Natural killer cell (primary cell): ENCODE data around the gene CDC34. TPM values are rescaled to one million over a fixed set of nuclear protein-coding genes. Genes with fewer than 3 reads are reported as not detected.

Experiments used
- ATAC-seq, 3 donors: fragments of 150-1000 bp in 2 of 3; fragments of 200-7000 bp in 1 of 3; cut with Tn5 transposase; 1 replicate in 1 of 3; 2 replicates in 2 of 3; pipeline ENCODE4 v1.10.0; 2021; ENCODE audit warnings: mild to moderate bottlenecking in 2 of 3, moderate library complexity in 2 of 3
- DNase-seq, 2 donors: peaks; one replicate each; pipeline versions ENCODE4 v3.0.0 to v3.0.0-alpha.2; 2013 to 2021; ENCODE audit warnings: mixed read lengths in 1 of 2
- H3K27ac ChIP-seq: one replicate; pipeline ENCODE4 v1.5.1; 2013; ENCODE audit warnings: mild to moderate bottlenecking, low read length
- H3K27me3 ChIP-seq: one replicate; pipeline ENCODE4 v1.6.1; 2013; ENCODE audit warnings: low read length; ENCODE audit not compliant: control insufficient read depth, insufficient read depth
- H3K36me3 ChIP-seq: one replicate; pipeline ENCODE4 v1.6.1; 2013; ENCODE audit warnings: low read length; ENCODE audit not compliant: control insufficient read depth, insufficient read depth
- H3K4me1 ChIP-seq: one replicate; pipeline ENCODE4 v1.6.1; 2013; ENCODE audit warnings: low read length; ENCODE audit not compliant: control insufficient read depth, insufficient read depth
- H3K4me3 ChIP-seq: one replicate; pipeline ENCODE4 v1.5.1; 2013; ENCODE audit warnings: low read length
- H3K9me3 ChIP-seq: one replicate; pipeline ENCODE4 v1.6.1; 2013; ENCODE audit warnings: low read length; ENCODE audit not compliant: control insufficient read depth, insufficient read depth
- H3K27ac Mint-ChIP-seq, 2 donors: one replicate each; pipeline ENCODE4 v1.8.0; 2022; ENCODE audit warnings: mild to moderate bottlenecking in 2 of 2, mixed read lengths in 2 of 2, moderate library complexity in 1 of 2
- H3K27me3 Mint-ChIP-seq, 2 donors: one replicate each; pipeline ENCODE4 v1.8.0; 2022; ENCODE audit warnings: low read depth in 2 of 2, mixed read lengths in 2 of 2
- H3K36me3 Mint-ChIP-seq: one replicate; pipeline ENCODE4 v1.8.0; 2022; ENCODE audit warnings: mixed read lengths
- H3K4me1 Mint-ChIP-seq, 2 donors: one replicate each; pipeline ENCODE4 v1.8.0; 2022; ENCODE audit warnings: mixed read lengths in 2 of 2
- H3K4me3 Mint-ChIP-seq: one replicate; pipeline ENCODE4 v1.8.0; 2022; ENCODE audit warnings: mild to moderate bottlenecking, moderate library complexity, mixed read lengths
- H3K9me3 Mint-ChIP-seq, 2 donors: one replicate each; pipeline ENCODE4 v1.8.0; 2022; ENCODE audit warnings: mixed read lengths in 2 of 2
- CTCF ChIP-seq: fragments of 200-600 bp; IDR thresholded peaks from one replicate; pipeline ENCODE4 v1.8.0; 2022; ENCODE audit warnings: antibody characterized with exemption
- WGBS: methylation state at CpG from one replicate; pipeline ENCODE4 v1.1.7; 2013; ENCODE audit warnings: missing lambda C conversion rate; ENCODE audit not compliant: insufficient coverage; 5-methylcytosine and 5-hydroxymethylcytosine counted together
- intact Hi-C: fragments of 100-400 bp; cut with micrococcal nuclease; formaldehyde crosslinking; loops from one replicate; pipeline ENCODE4 v1.14.2; 2022
- total RNA-seq, 4 donors: library from RNA; stranded (reverse); fragments of 120-200 nt in 1 of 4; gene quantifications; one replicate each; pipeline versions ENCODE4 v1.2.3 to v1.2.4, GENCODE V29; 2013 to 2022

CDC34 gene
- total RNA-seq, 3 donors from 2014 or later (not counting 1 experiment from before 2014, with no cell fraction given): 68.5 to 114 (median 101) TPM

- Mint-ChIP-seq H3K36me3 (no peaks in the 10 kb centered on the region), H3K27me3 (no peaks in the 10 kb centered on the region), H3K27ac (peak overlapping the region in 1 of 2 donors; percentile 17), H3K9me3 (no peaks in the 10 kb centered on the region), H3K4me3 (no peak overlapping the region), H3K4me1 (peaks cover 22 to 41% of the 10 kb centered on the region in 2 donors)
- intact Hi-C loops: loop anchor here (5.0 kb wide), 1 partner anchor 149 kb away; the partner anchor contains the start of gene RNF126
- no peak for TF ChIP-seq CTCF
- Histone ChIP-seq H3K4me3 (no peak overlapping the region), H3K27ac (peak overlapping the region; percentile 98), H3K36me3 (no peaks in the 10 kb centered on the region), H3K9me3 (no peaks in the 10 kb centered on the region), H3K27me3 (no peaks in the 10 kb centered on the region), H3K4me1 (peaks cover 44% of the 10 kb centered on the region)
- 93% methylated on average over 10 of the region's 10 CpGs for WGBS
- no peak for DNase-seq
- no peak for ATAC-seq
These were observed 18.0 kb upstream of the CDC34 start for GRCh38 chr19:513368-514165.

GRCh38 chr19:514166-514663, 17.3 kb upstream of the CDC34 start:
- Histone ChIP-seq H3K4me1 (peaks cover 38% of the 10 kb centered on the region), H3K27ac (no peak overlapping the region), H3K4me3 (no peak overlapping the region), H3K36me3 (no peaks in the 10 kb centered on the region), H3K27me3 (no peaks in the 10 kb centered on the region), H3K9me3 (no peaks in the 10 kb centered on the region)
- Mint-ChIP-seq H3K36me3 (no peaks in the 10 kb centered on the region), H3K27me3 (no peaks in the 10 kb centered on the region), H3K27ac (peak overlapping the region in 1 of 2 donors; percentile 17), H3K9me3 (no peaks in the 10 kb centered on the region), H3K4me3 (peak overlapping the region; percentile 29), H3K4me1 (peaks cover 22 to 35% of the 10 kb centered on the region in 2 donors)
- intact Hi-C loops: loop anchor here (5.0 kb wide), 1 partner anchor 148 kb away; the partner anchor contains the start of gene RNF126
- DNase-seq: no peak
- ATAC-seq: no peak
- TF ChIP-seq CTCF: no peak
- WGBS: 96% methylated on average over 9 of the region's 9 CpGs

GRCh38 chr19:517721-518597, 13.6 kb upstream of the CDC34 start:
- Histone ChIP-seq H3K9me3 (no peaks in the 10 kb centered on the region), H3K27ac (no peak overlapping the region), H3K4me1 (peaks cover 3% of the 10 kb centered on the region), H3K4me3 (no peak overlapping the region), H3K27me3 (no peaks in the 10 kb centered on the region), H3K36me3 (no peaks in the 10 kb centered on the region)
- no peak for TF ChIP-seq CTCF
- no peak for DNase-seq
- Mint-ChIP-seq H3K27ac (no peak overlapping the region), H3K36me3 (no peaks in the 10 kb centered on the region), H3K27me3 (no peaks in the 10 kb centered on the region), H3K9me3 (no peaks in the 10 kb centered on the region), H3K4me1 (peaks cover 4 to 18% of the 10 kb centered on the region in 2 donors), H3K4me3 (no peak overlapping the region)
- peak in 1 of 3 donors; percentile 25 for ATAC-seq
- WGBS: 81% methylated on average over 10 of the region's 10 CpGs
- intact Hi-C loops: no loop called here
